Measurements from ENCODE around the gene RHOJ. TPM values are rescaled to one million over a fixed set of nuclear protein-coding genes. Genes with fewer than 3 reads are reported as not detected.

Gene RHOJ
- total RNA-seq, 1 donor from 2014 or later, result 0.54 TPM

- H3K27me3 ChIP-seq (ENCODE audit: control insufficient read depth, insufficient read depth, low read length), result peaks cover 3% of the 10 kb centered on the region
- no peak for DNase-seq (ENCODE audit: low read depth)
- H3K36me3 ChIP-seq (ENCODE audit: control insufficient read depth, insufficient read depth, low read length), result no peaks in the 10 kb centered on the region
- H3K4me3 ChIP-seq (ENCODE audit: low read depth, low read length), result no peak overlapping the region
- no peak for TF ChIP-seq CTCF (IDR thresholded peaks at IDR 0.05; ENCODE audit: insufficient read depth, low read length, poor library complexity, severe bottlenecking)
Observed at GRCh38 chr14:63287666-63288483, 83.6 kb downstream of the RHOJ start.

GRCh38 chr14:63288853-63289252 lies 84.6 kb downstream of the RHOJ start:
- Histone ChIP-seq H3K27me3 (ENCODE audit: control insufficient read depth, insufficient read depth, low read length) (peaks cover 3% of the 10 kb centered on the region), H3K36me3 (ENCODE audit: control insufficient read depth, insufficient read depth, low read length) (no peaks in the 10 kb centered on the region), H3K4me3 (ENCODE audit: low read depth, low read length) (no peak overlapping the region)
- no peak for DNase-seq (ENCODE audit: low read depth)
- no peak for TF ChIP-seq CTCF (IDR thresholded peaks at IDR 0.05; ENCODE audit: insufficient read depth, low read length, poor library complexity, severe bottlenecking)

GRCh38 chr14:63290741-63291430 lies 86.6 kb downstream of the RHOJ start:
- Histone ChIP-seq H3K4me3 (ENCODE audit: low read depth, low read length) (no peak overlapping the region), H3K27me3 (ENCODE audit: control insufficient read depth, insufficient read depth, low read length) (peaks cover 2% of the 10 kb centered on the region), H3K36me3 (ENCODE audit: control insufficient read depth, insufficient read depth, low read length) (no peaks in the 10 kb centered on the region)
- TF ChIP-seq CTCF (IDR thresholded peaks at IDR 0.05; ENCODE audit: insufficient read depth, low read length, poor library complexity, severe bottlenecking), result no peak
- no peak for DNase-seq (ENCODE audit: low read depth)

- Histone ChIP-seq H3K27me3 (ENCODE audit: control insufficient read depth, insufficient read depth, low read length) (no peaks in the 10 kb centered on the region), H3K36me3 (ENCODE audit: control insufficient read depth, insufficient read depth, low read length) (no peaks in the 10 kb centered on the region), H3K4me3 (ENCODE audit: low read depth, low read length) (no peak overlapping the region)
- TF ChIP-seq CTCF (IDR thresholded peaks at IDR 0.05; ENCODE audit: insufficient read depth, low read length, poor library complexity, severe bottlenecking), result no peak
- no peak for DNase-seq (ENCODE audit: low read depth)
Observed at GRCh38 chr14:63292805-63293204, 88.6 kb downstream of the RHOJ start.

- DNase-seq (ENCODE audit: low read depth), result no peak
- H3K27me3 ChIP-seq (ENCODE audit: control insufficient read depth, insufficient read depth, low read length), result no peaks in the 10 kb centered on the region
- no peaks in the 10 kb centered on the region for H3K36me3 ChIP-seq (ENCODE audit: control insufficient read depth, insufficient read depth, low read length)
- TF ChIP-seq CTCF (IDR thresholded peaks at IDR 0.05; ENCODE audit: insufficient read depth, low read length, poor library complexity, severe bottlenecking), result no peak
- no peak overlapping the region for H3K4me3 ChIP-seq (ENCODE audit: low read depth, low read length)
Observed at GRCh38 chr14:63295231-63295685, 91.0 kb downstream of the RHOJ start.

Data from kidney epithelial cell (primary cell).